Measurements from ENCODE around the gene MAP4K2. TPM values are rescaled to one million over a fixed set of nuclear protein-coding genes. Genes with fewer than 3 reads are reported as not detected.

MAP4K2 gene
- polyA plus RNA-seq, 1 of the 3 experiments (the other 2 are of a cell fraction) = 20.0 TPM

DNA sequence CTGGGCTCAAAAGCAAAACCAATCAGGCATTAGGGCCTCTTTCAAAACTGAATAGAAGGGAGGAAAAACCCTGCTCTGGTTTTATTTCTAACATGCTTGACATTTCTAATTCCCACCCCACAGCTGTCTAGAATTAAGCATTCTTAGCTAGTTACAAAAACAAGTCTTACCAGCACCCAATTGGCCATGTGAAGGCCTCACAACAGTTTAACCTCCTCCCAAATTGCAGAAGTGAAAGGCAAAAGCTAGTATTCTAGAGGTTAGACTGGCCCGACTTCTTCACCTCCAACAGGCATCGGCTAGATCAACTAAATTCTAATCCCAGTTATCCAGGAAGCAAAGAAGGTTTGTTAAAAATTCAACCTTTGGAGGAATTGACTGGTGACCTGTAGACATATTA is 31.2 kb downstream of the MAP4K2 start:
- H3K27ac ChIP-seq (ENCODE audit: low read depth in 2 of 2, low read length in 1 of 2) = no peak overlapping the region
- H3K9me2 ChIP-seq = no peaks in the 10 kb centered on the region
- no peak overlapping the region for H3K4me3 ChIP-seq (ENCODE audit: low read depth in 2 of 2, low read length in 1 of 2)
- peaks cover 96% of the 10 kb centered on the region for H4K20me1 ChIP-seq (ENCODE audit: insufficient read depth)
- no peak overlapping the region for H2AFZ ChIP-seq (ENCODE audit: low read depth)
- H3K27me3 ChIP-seq (ENCODE audit: insufficient read depth) = no peaks in the 10 kb centered on the region
- 96% methylated on average over 2 of the region's 2 CpGs for WGBS (ENCODE audit: low lambda C conversion rate)
- H3K4me1 ChIP-seq (ENCODE audit: control insufficient read depth in 1 of 2, insufficient read depth in 2 of 2, low read depth in 1 of 2, low read length in 1 of 2) = peaks cover 10 to 12% of the 10 kb centered on the region in 2 experiments
- ChIA-PET CTCF (interaction anchor here (0.9 to 2.6 kb wide), 9 partner anchors 8 to 83 kb away, joined by 3 to 14 read pairs (median 5); no protein-coding TSS in a partner anchor), POLR2A (interaction anchor here (1.0 kb wide), 1 partner anchor 10 kb away, joined by 3 read pairs; no protein-coding TSS in a partner anchor)
- TF ChIP-seq TAF1 (IDR thresholded peaks at IDR 0.05; ENCODE audit: borderline replicate concordance, low read depth, low read length) (no peak), MXI1 (IDR thresholded peaks at IDR 0.05; ENCODE audit: low read depth, low read length) (no peak), POLR2AphosphoS5 (IDR thresholded peaks at IDR 0.05; ENCODE audit: low read depth, low read length) (no peak), NRF1 (IDR thresholded peaks at IDR 0.05; ENCODE audit: low read depth, low read length) (no peak), NFIC (IDR thresholded peaks at IDR 0.05; ENCODE audit: borderline replicate concordance) (no peak), EZH2phosphoT487 (IDR thresholded peaks at IDR 0.05; ENCODE audit: borderline replicate concordance, low read depth) (no peak), RFX5 (IDR thresholded peaks at IDR 0.05; ENCODE audit: low read length) (no peak), FOXJ3 (CRISPR knock-in tag; IDR thresholded peaks at IDR 0.05) (no peak), EP300 (IDR thresholded peaks at IDR 0.05; ENCODE audit: borderline replicate concordance in 1 of 2, low read depth in 1 of 2, low read length in 1 of 2) (no peak), FOXM1 (IDR thresholded peaks at IDR 0.05; ENCODE audit: low read depth) (no peak), RCOR1 (IDR thresholded peaks at IDR 0.05; ENCODE audit: low read length) (no peak), RXRA (IDR thresholded peaks at IDR 0.05; ENCODE audit: borderline replicate concordance, low read depth) (no peak), GATA2 (CRISPR knock-in tag; IDR thresholded peaks at IDR 0.05) (no peak), FOSL2 (IDR thresholded peaks at IDR 0.05; ENCODE audit: borderline replicate concordance, low read depth) (no peak), TEAD4 (IDR thresholded peaks at IDR 0.05; ENCODE audit: borderline replicate concordance, insufficient read depth) (no peak)
- TF ChIP-seq, protein P1, sequence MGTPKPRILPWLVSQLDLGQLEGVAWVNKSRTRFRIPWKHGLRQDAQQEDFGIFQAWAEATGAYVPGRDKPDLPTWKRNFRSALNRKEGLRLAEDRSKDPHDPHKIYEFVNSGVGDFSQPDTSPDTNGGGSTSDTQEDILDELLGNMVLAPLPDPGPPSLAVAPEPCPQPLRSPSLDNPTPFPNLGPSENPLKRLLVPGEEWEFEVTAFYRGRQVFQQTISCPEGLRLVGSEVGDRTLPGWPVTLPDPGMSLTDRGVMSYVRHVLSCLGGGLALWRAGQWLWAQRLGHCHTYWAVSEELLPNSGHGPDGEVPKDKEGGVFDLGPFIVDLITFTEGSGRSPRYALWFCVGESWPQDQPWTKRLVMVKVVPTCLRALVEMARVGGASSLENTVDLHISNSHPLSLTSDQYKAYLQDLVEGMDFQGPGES (IDR thresholded peaks at IDR 0.05; ENCODE audit: low read depth, low read length) = no peak
- TF ChIP-seq, protein P2, sequence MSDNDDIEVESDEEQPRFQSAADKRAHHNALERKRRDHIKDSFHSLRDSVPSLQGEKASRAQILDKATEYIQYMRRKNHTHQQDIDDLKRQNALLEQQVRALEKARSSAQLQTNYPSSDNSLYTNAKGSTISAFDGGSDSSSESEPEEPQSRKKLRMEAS (IDR thresholded peaks at IDR 0.05; ENCODE audit: low read depth) = no peak
- TF ChIP-seq, protein P3, sequence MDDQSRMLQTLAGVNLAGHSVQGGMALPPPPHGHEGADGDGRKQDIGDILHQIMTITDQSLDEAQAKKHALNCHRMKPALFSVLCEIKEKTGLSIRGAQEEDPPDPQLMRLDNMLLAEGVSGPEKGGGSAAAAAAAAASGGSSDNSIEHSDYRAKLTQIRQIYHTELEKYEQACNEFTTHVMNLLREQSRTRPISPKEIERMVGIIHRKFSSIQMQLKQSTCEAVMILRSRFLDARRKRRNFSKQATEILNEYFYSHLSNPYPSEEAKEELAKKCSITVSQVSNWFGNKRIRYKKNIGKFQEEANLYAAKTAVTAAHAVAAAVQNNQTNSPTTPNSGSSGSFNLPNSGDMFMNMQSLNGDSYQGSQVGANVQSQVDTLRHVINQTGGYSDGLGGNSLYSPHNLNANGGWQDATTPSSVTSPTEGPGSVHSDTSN (IDR thresholded peaks at IDR 0.05) = no peak
- TF ChIP-seq, protein P4, sequence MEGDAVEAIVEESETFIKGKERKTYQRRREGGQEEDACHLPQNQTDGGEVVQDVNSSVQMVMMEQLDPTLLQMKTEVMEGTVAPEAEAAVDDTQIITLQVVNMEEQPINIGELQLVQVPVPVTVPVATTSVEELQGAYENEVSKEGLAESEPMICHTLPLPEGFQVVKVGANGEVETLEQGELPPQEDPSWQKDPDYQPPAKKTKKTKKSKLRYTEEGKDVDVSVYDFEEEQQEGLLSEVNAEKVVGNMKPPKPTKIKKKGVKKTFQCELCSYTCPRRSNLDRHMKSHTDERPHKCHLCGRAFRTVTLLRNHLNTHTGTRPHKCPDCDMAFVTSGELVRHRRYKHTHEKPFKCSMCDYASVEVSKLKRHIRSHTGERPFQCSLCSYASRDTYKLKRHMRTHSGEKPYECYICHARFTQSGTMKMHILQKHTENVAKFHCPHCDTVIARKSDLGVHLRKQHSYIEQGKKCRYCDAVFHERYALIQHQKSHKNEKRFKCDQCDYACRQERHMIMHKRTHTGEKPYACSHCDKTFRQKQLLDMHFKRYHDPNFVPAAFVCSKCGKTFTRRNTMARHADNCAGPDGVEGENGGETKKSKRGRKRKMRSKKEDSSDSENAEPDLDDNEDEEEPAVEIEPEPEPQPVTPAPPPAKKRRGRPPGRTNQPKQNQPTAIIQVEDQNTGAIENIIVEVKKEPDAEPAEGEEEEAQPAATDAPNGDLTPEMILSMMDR (IDR thresholded peaks at IDR 0.05) = no peak
- TF ChIP-seq, protein P5, sequence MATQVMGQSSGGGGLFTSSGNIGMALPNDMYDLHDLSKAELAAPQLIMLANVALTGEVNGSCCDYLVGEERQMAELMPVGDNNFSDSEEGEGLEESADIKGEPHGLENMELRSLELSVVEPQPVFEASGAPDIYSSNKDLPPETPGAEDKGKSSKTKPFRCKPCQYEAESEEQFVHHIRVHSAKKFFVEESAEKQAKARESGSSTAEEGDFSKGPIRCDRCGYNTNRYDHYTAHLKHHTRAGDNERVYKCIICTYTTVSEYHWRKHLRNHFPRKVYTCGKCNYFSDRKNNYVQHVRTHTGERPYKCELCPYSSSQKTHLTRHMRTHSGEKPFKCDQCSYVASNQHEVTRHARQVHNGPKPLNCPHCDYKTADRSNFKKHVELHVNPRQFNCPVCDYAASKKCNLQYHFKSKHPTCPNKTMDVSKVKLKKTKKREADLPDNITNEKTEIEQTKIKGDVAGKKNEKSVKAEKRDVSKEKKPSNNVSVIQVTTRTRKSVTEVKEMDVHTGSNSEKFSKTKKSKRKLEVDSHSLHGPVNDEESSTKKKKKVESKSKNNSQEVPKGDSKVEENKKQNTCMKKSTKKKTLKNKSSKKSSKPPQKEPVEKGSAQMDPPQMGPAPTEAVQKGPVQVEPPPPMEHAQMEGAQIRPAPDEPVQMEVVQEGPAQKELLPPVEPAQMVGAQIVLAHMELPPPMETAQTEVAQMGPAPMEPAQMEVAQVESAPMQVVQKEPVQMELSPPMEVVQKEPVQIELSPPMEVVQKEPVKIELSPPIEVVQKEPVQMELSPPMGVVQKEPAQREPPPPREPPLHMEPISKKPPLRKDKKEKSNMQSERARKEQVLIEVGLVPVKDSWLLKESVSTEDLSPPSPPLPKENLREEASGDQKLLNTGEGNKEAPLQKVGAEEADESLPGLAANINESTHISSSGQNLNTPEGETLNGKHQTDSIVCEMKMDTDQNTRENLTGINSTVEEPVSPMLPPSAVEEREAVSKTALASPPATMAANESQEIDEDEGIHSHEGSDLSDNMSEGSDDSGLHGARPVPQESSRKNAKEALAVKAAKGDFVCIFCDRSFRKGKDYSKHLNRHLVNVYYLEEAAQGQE (IDR thresholded peaks at IDR 0.05; ENCODE audit: low read depth, low read length) = no peak
- DNase-seq = no peak
- no peaks in the 10 kb centered on the region for H3K9me3 ChIP-seq
- peaks cover 97 to 99% of the 10 kb centered on the region in 2 experiments for H3K36me3 ChIP-seq (replicated peaks in 1 of 2; ENCODE audit: control insufficient read depth in 1 of 2, insufficient read depth in 2 of 2, low read length in 1 of 2)
- no peak overlapping the region for H3K9ac ChIP-seq
- no peak overlapping the region for H3K4me2 ChIP-seq
- peaks cover 40% of the 10 kb centered on the region for H3F3A ChIP-seq (replicated peaks; ENCODE audit: insufficient read depth)
- H3K79me2 ChIP-seq (ENCODE audit: insufficient read depth) = peaks cover 93% of the 10 kb centered on the region
